NCI-H1092 (cell line): ENCODE data around the gene TDRD7.
A peak's percentile ranks its signal among the peaks of the same experiment; 100 is the strongest.
"Not testable (repeated sequence)": the region's sequence is repeated elsewhere in the genome, so short reads cannot be mapped to it uniquely, and the experiment has no call there.

Experiments used
- DNase-seq: peaks from one replicate; lab custom pipeline; 2025; lab: John Stamatoyannopoulos, UW

TDRD7 gene

GRCh38 chr9:97475059-97475458 is 63.2 kb downstream of the TDRD7 start:
- DNase-seq = no peak

GRCh38 chr9:97478301-97478981 is 66.5 kb downstream of the TDRD7 start:
- DNase-seq = no peak

GRCh38 chr9:97479496-97480159 is 67.7 kb downstream of the TDRD7 start:
- DNase-seq = no peak

GRCh38 chr9:97480174-97480573 is 68.3 kb downstream of the TDRD7 start:
- no peak for DNase-seq

GRCh38 chr9:97480749-97481148 is 68.9 kb downstream of the TDRD7 start:
- DNase-seq = no peak

GRCh38 chr9:97484134-97484533 is 72.2 kb downstream of the TDRD7 start:
- no peak for DNase-seq

GRCh38 chr9:97487107-97487506 is 75.2 kb downstream of the TDRD7 start:
- no peak for DNase-seq

- DNase-seq = no peak
Measured at GRCh38 chr9:97487861-97488260, 76.0 kb downstream of the TDRD7 start.

- no peak for DNase-seq
Measured at GRCh38 chr9:97491216-97491999, 79.5 kb downstream of the TDRD7 start.

- DNase-seq = not testable (repeated sequence)
Measured at GRCh38 chr9:97497558-97498375, 85.9 kb downstream of the TDRD7 start.

- not testable (repeated sequence) for DNase-seq
Measured at GRCh38 chr9:97498846-97499245, 87.0 kb downstream of the TDRD7 start.

GRCh38 chr9:97500263-97500662 is 88.4 kb downstream of the TDRD7 start:
- no peak for DNase-seq

GRCh38 chr9:97500765-97501176 is 88.9 kb downstream of the TDRD7 start:
- no peak for DNase-seq

GRCh38 chr9:97501177-97501971 is 89.5 kb downstream of the TDRD7 start, which contains the start of gene TMOD1:
TMOD1 (plus strand) TSS chr9:97501666; CDS start chr9:97524189, 22,523 bp downstream.
- peak; percentile 56 for DNase-seq

- DNase-seq = no peak
Measured at GRCh38 chr9:97501972-97502221, 90.0 kb downstream of the TDRD7 start.

GRCh38 chr9:97502222-97502983 is 90.5 kb downstream of the TDRD7 start:
- DNase-seq = no peak

GRCh38 chr9:97502984-97503861 is 91.3 kb downstream of the TDRD7 start:
- DNase-seq = no peak

- no peak for DNase-seq
Measured at GRCh38 chr9:97503862-97504210, 91.9 kb downstream of the TDRD7 start.

- DNase-seq = no peak
Measured at GRCh38 chr9:97504381-97505216, 92.7 kb downstream of the TDRD7 start.
